SIG-M5 treated with dmso at 0.1 percent for 504 hours (cell line): Measurements from ENCODE around the gene ADGRF4.

Experiments
- DNase-seq: peaks from one replicate; lab custom pipeline; 2025; ENCODE audit not compliant: unreplicated experiment; lab: John Stamatoyannopoulos, UW

ADGRF4 gene, protein sequence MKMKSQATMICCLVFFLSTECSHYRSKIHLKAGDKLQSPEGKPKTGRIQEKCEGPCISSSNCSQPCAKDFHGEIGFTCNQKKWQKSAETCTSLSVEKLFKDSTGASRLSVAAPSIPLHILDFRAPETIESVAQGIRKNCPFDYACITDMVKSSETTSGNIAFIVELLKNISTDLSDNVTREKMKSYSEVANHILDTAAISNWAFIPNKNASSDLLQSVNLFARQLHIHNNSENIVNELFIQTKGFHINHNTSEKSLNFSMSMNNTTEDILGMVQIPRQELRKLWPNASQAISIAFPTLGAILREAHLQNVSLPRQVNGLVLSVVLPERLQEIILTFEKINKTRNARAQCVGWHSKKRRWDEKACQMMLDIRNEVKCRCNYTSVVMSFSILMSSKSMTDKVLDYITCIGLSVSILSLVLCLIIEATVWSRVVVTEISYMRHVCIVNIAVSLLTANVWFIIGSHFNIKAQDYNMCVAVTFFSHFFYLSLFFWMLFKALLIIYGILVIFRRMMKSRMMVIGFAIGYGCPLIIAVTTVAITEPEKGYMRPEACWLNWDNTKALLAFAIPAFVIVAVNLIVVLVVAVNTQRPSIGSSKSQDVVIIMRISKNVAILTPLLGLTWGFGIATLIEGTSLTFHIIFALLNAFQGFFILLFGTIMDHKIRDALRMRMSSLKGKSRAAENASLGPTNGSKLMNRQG

DNA sequence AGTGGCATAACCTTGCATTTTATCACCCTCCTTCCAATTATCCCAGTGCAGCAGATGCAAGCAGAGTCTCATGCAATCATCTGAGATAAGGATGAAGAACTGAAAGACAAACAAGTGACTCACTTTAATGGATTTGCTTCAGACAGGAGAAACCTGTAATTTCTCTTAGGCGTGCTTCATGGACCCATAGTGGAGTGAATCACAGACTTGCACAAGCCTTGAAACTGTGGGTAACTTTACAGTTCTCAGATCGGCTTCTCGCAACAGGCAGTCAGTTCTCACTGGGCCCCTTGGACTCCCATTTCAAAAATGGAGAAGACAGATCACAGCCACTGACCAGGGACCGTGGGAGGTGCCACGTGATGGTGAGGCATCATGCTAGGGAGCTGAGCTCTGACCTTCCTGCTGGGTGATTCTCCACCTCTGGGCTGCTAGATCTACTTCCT is at the start of gene ADGRF4:
Gene ADGRF4, plus strand, starts transcription at position 239 of the 446 bp plus-strand sequence. CDS start 8,666 bp downstream, outside the sequence.
- DNase-seq, result peak; percentile 28

- DNase-seq, result no peak
Measured at GRCh38 chr6:47650553-47651432, 47.6 kb upstream of the ADGRF4 start.

DNA sequence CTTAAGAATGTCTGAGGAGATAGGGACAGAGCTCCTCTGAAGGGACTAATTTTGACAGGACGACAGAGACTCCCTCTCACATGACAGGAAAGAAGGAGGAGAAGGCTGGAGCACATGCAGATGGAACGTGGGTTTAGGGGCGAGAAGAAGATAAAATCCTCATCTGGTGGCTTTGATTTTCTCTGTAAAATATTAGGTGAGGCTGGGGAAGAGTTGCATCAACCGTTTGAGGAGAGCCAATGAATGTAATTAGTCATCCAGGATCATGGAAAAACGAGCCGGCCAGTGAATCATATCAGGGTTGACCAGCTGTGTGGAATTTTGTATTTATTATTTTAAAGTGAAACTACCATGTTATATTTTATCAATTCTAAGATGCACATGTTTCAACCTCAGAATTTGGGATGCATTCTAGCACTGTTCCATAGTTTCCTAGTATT is 46.9 kb upstream of the ADGRF4 start:
- no peak for DNase-seq

GRCh38 chr6:47653706-47654105 is 44.7 kb upstream of the ADGRF4 start:
- no peak for DNase-seq

- no peak for DNase-seq
Measured at GRCh38 chr6:47654255-47654654, 44.1 kb upstream of the ADGRF4 start.

GRCh38 chr6:47655719-47656595 is 42.4 kb upstream of the ADGRF4 start:
- DNase-seq, result peak; percentile 19

GRCh38 chr6:47661960-47662359 is 36.4 kb upstream of the ADGRF4 start:
- no peak for DNase-seq

- DNase-seq, result no peak
Measured at GRCh38 chr6:47663462-47664216, 34.7 kb upstream of the ADGRF4 start.

DNA sequence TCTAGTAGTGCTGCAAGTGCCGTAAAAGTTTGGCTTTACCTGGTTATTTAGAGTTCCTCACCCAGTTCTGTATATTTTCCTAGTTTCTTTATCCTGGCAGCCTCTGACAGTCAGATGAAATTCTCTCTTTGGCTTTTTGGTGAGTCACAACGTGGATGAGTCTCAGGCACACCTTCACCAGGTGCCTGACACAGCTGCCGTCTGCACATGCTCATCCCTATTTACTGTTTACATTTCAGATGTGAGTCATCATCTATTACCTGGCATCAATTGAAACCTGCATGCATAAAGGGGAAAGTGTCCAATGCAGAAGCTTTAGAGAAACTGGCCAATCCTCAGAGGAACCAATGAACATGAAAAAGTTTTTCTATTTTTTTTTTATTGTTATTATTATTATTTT is 33.3 kb upstream of the ADGRF4 start:
- DNase-seq, result no peak

DNA sequence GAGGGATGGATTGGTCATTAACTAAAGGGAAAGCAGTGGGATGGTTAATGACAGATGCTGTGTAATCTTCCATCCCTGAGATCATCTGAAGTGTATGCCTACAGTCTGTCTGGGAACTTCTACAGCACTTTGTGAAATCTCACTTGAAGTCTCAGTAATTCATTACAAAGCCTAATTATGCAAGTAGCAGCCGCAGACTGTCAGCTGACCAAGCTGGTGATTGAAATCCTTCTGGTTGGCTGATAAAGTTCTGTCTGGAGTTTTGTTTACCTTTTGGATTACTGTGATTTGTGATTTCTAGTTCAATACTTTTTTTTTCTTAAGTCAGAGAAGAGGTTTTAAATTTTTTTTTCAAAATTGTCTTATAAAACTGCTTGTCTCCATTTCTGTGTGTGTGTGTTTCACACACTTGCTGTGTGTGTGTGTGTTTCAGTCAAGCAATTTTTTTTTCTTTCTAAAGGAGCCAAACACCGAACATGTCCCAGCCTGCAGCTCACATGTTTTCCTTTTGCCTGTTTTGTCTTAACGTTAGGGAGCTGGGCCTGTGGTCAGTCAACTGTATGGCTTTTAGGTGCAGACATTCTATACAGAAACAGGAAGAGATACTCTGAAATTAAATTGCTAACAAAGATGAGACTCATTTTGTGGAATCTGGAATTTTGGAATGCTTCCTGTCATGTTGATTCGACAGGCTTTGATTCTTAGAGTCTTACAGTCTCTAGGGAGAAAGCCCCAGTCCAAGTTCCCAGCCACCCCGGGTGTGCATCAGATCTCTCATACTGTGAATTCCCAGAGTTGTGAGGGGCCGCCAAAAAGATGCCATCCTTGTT is 28.5 kb upstream of the ADGRF4 start:
- no peak for DNase-seq

DNA sequence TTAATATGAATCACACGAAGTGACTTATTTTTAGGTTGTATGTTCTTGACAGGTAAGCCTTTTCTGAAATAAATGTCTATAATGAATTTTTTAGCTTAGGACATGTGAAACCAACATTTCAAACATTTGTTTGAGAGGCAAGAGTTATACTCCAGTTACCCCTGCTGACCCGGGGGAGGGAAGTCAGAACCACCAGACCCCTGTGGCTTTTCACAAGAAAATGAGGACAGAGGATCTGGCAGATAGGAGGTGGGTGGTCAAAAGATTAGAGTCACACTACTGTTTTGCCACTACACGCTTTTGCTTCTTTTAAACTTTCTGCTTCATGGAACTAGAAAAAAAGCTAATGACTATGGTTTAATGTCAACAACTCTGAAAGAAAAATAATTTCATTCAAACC is 27.5 kb upstream of the ADGRF4 start:
- no peak for DNase-seq

- DNase-seq, result no peak
Measured at GRCh38 chr6:47671777-47672176, 26.6 kb upstream of the ADGRF4 start.

- DNase-seq, result no peak
Measured at GRCh38 chr6:47672816-47673215, 25.6 kb upstream of the ADGRF4 start.

GRCh38 chr6:47674673-47675072 is 23.7 kb upstream of the ADGRF4 start:
- DNase-seq, result no peak

DNA sequence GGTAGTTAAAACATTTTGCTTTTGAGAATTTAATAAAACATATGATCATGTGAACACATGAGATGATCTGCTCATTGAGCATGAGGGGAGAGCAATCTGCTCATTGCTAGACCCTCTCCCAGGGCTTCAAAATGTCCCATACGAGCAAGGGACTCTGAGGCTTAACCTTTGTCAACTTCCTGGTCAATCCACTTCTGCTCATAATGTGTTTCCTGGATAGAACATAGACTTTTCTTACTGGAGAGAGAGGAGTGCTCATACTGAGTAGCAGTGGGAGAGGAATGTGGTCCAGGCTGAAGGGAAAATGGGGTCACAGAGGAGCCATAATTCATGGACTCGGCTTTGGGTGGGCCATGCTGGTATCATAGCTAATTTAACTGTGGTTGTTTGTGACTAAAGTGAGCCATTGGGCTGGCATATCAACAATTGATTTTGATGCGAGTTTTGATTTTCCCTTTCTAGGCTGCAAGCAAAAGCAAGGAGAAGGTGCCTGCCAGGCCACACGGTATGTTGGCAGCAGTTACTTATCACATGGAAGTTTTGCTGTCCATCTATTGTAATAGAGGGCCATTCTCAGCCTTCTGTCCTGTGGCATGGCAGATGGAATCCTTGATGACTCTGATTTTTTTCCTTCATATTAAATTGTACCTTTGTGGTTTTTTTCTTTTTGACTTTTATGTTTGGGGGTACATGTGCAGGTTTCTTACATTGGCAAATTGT is 20.8 kb upstream of the ADGRF4 start:
- no peak for DNase-seq

- no peak for DNase-seq
Measured at GRCh38 chr6:47678739-47679138, 19.6 kb upstream of the ADGRF4 start.

GRCh38 chr6:47679322-47679906 is 19.0 kb upstream of the ADGRF4 start:
- DNase-seq, result no peak

DNA sequence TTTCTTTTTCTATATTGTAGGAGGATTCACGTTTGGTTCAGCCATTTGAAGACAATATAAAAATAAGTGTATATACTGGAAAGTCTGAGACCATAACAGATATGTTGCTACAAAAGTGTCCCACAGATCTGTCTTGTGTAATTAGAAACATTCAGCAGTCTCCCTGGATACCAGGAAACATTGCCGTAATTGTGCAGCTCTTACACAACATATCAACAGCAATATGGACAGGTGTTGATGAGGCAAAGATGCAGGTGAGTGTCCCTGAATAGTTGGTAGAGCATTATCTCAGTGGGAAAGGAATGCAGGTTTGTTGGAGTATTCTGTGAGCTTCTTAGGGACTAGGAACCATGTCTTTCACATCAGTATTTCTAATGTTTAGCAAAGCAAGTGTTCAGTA is 18.3 kb upstream of the ADGRF4 start:
- DNase-seq, result no peak
